ENCODE results near the gene CFAP53.
"Not testable (repeated sequence)": the region's sequence is repeated elsewhere in the genome, so short reads cannot be mapped to it uniquely, and the experiment has no call there.

CFAP53 gene, protein sequence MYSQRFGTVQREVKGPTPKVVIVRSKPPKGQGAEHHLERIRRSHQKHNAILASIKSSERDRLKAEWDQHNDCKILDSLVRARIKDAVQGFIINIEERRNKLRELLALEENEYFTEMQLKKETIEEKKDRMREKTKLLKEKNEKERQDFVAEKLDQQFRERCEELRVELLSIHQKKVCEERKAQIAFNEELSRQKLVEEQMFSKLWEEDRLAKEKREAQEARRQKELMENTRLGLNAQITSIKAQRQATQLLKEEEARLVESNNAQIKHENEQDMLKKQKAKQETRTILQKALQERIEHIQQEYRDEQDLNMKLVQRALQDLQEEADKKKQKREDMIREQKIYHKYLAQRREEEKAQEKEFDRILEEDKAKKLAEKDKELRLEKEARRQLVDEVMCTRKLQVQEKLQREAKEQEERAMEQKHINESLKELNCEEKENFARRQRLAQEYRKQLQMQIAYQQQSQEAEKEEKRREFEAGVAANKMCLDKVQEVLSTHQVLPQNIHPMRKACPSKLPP

GRCh38 chr18:50266248-50266704, at the start of gene CFAP53:
TSS of gene CFAP53 (minus strand) at chr18:50266495. CDS start at chr18:50266404, 91 bp downstream.
- DNase-seq (ENCODE audit: low spot score), result peak; percentile 81

GRCh38 chr18:50315100-50315871, 49.0 kb upstream of the CFAP53 start:
- no peak for DNase-seq (ENCODE audit: low spot score)

- DNase-seq (ENCODE audit: low spot score), result no peak
Measured at GRCh38 chr18:50313873-50314460, 47.7 kb upstream of the CFAP53 start.

DNA sequence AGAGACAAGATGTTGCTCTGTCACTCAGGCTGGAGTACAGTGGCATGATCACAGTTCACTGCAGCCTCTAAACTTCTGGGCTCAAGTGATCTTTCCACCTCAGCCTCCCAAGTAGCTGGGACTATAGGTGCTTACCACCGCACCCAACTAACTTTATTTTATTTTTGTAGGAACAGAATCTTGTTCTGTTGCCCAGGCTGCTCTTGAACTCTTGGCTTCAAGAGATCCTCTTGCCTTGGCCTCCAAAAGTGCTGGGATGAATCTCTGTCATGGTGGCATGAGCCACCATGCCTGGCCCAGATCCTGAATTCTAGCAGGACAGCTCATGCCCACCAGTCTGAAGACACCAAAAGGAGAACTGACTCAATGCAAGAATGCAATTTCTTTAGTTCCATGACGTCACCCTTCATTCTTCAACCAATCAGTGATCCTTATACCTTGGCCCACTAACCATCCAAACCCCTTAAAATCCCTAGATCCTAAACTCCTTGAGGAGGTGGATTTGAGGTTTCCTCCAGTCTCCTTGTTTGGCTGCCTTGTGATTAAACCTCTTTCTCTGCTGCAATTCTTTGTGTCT, 46.8 kb upstream of the CFAP53 start:
- no peak for DNase-seq (ENCODE audit: low spot score)

- DNase-seq (ENCODE audit: low spot score), result no peak
Measured at GRCh38 chr18:50312296-50313030, 46.2 kb upstream of the CFAP53 start.

DNA sequence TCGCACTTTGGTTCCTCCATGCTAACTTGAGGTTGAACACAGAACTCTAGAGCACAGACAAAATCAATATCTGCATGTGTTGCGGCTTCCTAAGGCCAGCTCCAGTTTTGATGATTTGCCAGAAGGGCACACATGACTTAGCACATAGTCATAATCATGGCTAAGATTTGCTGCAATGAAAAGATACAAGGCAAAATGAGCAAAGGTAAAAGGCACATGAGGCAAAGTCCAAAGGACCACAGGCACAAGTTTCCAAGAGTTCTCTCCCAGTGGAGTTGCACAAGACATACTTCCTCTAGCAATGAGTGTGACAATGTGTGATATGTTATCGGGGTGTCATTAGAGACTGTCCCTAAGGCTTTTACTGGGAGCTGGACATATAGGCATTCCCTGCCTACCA, 45.4 kb upstream of the CFAP53 start:
- no peak for DNase-seq (ENCODE audit: low spot score)

GRCh38 chr18:50310080-50310479, 43.8 kb upstream of the CFAP53 start:
- no peak for DNase-seq (ENCODE audit: low spot score)

DNA sequence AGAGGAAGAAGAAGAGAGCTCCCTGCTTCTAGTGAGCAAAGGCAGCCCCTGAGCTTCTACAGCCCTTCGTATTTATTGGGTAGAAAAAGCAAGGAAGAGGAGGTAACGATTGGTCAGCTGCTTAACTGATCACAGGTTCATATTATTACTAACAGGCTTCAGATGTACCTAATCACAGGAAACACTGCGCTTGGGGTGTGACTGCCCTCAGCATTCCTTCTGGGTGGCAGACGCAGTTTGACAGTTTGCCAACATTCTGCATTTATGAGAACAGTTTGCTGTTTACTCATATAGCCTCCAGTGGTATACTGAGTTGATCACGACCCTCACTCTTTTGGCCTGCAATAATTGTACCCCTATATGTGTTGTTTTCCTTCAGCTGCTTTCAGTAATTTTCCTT, 42.6 kb upstream of the CFAP53 start:
- not testable (repeated sequence) for DNase-seq (ENCODE audit: low spot score)

DNA sequence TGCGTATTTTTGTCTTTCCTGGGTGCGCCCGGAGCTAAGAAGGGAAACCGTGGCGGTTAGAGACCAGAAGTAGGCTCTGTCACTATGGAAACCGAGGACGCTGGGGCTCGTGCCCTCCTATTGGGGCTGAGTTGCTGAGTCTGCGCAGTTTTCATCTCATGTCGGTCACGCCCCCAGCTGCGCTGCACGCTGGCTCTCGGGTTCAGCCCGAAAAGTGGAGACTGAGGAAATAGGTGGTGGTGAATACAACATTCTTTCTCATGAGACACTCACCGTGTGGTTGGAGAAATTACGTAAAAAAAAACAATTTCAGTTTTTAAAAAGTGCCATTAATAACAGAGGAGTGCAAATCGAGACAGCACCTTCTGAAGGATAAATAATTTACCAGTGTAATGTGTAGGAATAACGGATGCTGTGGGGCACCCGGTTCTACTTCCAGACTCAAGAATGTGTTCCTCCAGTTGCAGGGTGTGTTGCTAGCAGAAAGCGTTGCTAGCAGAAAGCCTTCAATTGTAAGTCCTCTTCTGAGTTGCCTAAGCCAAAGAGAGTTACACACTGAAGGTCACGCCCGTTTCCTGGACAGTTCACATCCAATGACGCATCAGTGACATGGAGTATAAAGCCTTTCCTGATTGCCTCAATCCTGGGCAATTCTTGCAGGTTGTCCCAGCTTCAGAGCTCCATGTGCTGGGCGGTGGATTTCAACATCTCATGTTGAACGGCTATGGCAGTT, 41.6 kb upstream of the CFAP53 start:
- peak; percentile 88 for DNase-seq (ENCODE audit: low spot score)

DNA sequence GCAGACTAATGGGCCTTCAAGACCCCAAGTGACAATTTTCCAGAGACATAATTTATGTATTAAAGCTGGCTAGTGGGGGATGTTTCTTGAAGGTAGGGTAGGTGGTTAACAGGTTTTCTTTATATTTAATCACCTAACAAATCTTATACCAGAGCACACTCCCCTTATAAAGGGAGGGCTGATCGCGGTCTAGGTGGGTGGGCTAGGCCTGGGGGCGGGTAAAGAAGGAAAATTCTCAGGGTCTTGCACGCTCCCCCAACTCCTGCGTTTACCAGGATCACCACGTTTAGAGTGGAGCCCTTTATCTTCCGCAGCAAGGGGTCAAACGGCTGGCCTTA, 41.1 kb upstream of the CFAP53 start:
- DNase-seq (ENCODE audit: low spot score), result no peak

DNA sequence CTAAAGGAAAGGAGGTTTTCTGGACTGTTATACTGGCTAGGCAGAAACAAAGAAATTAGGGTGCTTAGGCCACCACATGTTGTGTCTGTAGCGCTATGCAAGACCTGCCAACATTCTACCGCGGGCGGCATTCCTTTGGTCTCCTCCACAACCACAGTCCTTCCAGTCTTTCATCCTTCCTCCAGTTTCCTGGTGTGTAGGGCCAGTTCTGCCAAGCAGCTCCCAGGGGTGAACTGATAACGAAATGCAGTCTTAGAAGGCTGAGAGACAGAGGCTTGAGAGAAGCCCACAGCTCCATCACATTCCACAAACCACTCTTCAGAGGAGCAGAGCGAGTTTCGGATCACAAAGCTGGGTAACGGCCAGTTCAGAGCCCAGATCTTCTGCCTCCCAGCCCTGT, 40.6 kb upstream of the CFAP53 start:
- no peak for DNase-seq (ENCODE audit: low spot score)

DNA sequence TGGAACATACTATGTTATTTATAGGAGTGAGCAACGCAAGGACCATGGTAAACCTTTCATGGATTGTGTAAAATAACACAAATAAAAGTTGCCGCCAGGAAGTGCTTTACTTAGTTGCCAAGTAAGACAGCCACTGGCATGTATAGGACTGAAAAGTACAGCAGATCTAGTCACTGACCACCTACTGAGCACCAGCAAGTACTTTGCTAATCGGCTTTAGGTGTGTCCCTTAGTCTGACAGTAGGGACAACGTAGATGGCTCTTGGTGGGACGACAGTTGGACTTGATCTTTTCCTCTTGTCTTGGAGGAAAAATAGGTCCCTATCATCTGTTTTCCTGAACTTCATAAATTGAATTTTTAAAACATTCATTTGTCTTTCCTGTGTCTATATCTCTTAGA, 34.8 kb upstream of the CFAP53 start:
- DNase-seq (ENCODE audit: low spot score), result no peak

DNA sequence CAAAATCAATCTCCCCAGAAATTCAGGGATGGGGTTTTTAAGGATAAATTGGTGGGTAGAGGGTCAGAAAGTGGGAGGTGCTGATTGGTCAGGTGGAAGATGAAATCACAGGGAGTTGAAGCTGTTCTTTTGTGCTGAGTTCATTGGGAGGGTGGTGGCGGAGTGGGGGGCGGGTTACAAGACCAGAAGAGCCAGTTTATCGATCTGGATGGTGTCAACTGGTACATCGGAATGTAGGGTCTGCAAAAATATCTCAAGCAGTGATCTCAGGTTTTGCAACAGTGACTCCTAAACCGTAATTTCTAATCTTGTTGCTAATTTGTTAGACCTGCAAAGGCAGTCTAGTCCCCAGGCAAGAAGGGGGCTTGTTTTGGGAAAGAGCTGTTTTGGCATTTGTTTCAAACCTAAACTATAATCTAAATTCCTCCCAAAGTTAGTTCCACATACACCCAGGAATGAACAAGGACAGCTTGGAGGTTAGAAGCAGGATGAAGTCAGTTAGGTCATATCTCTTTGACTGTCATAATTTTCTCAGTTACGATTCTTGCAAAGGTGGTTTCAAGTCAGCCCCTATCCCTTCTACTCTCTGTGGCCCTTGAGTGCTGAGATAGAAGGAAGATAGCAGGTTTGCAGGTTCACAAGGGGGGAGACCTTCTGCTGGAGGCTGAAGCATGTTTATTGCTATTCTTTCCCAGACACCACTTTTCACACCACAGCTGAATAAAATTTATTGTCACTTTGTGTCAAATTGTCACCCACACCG, 33.5 kb upstream of the CFAP53 start:
- no peak for DNase-seq (ENCODE audit: low spot score)

DNA sequence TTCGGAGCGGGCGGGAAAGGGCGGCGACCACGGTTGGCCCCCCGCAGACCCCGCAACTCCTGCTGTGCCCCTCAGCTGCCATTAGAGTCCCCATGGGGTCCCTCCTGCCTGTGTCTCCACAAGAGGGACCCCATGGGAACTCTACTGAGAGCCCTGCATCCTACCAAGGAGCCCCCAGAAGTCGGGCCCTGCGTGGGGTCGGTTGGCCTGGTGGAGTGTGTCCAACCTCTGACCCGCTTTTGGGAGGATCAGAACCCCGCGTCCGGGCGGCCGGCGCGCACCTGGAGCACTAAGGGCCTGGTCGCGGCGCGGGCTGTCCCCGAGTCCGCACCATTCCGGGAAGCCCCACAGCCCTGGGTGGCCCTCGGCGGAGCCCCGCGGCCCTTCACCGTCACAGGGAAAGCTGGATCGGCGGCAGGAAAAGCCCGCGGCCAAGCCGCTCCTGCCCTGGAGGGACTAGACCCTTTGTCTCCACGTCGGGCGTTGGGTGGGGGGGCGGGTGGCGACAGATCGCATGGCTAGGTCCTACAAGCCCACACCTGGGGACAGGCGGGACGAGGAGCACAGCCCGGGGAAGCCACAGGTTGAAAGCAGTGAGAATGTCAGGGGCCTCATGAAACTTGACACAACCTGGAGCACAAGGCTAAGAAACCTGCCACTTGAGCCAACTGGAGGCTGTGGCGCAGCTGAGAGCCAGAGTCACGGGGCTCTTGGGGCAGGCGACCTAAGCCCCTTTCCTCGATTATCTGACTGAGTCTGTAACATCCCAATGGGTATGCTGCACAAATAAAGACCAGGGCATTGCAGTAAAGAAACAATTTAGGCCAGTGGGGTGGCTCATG, 32.4 kb upstream of the CFAP53 start:
- no peak for DNase-seq (ENCODE audit: low spot score)

- DNase-seq (ENCODE audit: low spot score), result peak; percentile 63
Measured at GRCh38 chr18:50297621-50298442, 31.5 kb upstream of the CFAP53 start.

DNA sequence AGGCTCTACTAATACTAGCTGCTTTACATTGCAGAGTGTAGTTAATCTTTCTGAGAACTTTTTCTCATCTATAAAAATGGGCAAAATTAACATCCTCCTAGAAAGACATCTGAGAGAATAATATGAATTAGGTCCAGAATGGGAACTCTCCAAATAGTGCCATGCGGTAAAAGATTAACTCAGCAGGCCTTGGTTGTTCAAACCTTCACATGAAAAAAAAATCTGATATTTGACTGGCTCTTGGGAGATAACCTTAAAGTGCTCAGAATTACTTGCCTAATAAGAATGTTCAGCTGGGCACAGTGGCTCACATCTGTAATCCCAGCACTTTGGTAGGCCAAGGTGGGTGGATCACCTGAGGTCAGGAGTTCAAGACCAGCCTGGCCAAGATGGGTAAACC, 26.7 kb upstream of the CFAP53 start:
- DNase-seq (ENCODE audit: low spot score), result no peak

- DNase-seq (ENCODE audit: low spot score), result no peak
Measured at GRCh38 chr18:50289108-50289443, 22.8 kb upstream of the CFAP53 start.

DNA sequence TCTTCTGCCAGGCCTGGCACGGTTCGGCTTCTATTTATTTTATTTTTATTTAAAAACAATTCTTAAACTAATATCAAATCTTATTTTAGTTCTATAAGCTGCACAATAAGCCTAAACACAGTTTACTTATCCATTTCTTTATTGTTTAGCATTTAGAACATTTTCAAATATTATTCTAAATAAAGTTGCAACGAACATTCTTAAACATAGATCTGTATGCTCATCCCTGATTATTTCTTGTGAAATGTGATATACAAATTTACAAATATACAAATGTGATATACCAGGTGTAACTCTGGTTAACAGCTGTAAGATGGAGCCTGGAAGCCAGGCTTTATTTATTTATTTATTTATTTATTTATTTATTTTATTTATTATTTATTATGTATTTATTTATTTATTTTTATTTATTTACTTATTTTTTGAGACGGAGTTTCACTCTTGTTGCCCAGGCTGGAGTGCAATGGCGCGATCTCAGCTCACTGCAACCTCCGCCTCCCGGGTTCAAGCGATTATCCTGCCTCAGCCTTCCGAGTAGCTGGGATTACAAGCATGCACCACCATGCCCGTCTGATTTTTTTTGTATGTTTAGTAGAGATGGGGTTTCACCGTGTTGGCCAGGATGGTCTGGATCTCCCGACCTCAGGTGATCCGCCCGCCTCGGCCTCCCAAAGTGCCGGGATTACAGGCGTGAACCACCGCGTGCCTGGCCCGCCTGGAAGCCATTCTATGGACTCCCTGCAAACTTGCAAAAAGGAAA, 22.2 kb upstream of the CFAP53 start:
- DNase-seq (ENCODE audit: low spot score), result not testable (repeated sequence)

Measured in putamen (tissue), 1 donor.